Measurements from ENCODE around the gene PSMB10. TPM values are rescaled to one million over a fixed set of nuclear protein-coding genes. Genes with fewer than 3 reads are reported as not detected.

Gene PSMB10
- polyA plus RNA-seq, 2 donors = 39.5 to 54.8 TPM

DNA sequence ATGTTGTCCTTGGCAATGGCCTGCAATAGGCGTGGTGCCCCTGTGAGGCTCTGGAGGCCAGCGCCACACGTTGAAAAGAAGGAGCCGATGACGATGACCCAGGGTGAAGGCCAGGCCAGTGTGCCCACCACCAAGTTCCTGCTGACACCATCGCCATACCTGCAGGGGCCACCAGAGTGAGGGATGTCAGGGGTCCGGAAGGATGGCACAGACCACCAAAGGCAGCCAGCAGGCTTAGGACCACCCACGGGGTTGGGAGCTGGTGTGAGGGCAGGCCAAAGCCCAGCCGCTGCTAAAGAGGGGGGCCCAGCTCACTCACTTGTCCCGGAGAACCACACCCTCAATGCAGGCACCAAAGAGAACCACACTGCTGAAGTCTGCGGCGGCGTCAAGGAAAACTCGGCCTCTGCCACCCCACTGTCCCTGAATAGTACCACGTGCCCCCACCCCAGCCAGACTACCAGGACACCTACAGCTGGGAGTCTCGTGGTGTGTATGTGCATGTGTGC, 13.7 kb upstream of the PSMB10 start:
- no peak overlapping the region for H3K27ac ChIP-seq (ENCODE audit: low read depth in 2 of 2, low read length in 1 of 2)
- peaks cover 0 to 10% of the 10 kb centered on the region in 2 donors for H3K4me1 ChIP-seq (ENCODE audit: control insufficient read depth in 2 of 2, insufficient read depth in 2 of 2, low read length in 1 of 2)
- H3K9me3 ChIP-seq (ENCODE audit: control insufficient read depth in 2 of 2, insufficient read depth in 1 of 2, low read depth in 1 of 2, low read length in 1 of 2) = no peaks in the 10 kb centered on the region
- H3K27me3 ChIP-seq (ENCODE audit: control insufficient read depth in 1 of 2, insufficient read depth in 2 of 2, low read length in 2 of 2) = no peaks in the 10 kb centered on the region
- no peak overlapping the region for H3K4me3 ChIP-seq (ENCODE audit: low read depth in 1 of 2, low read length in 2 of 2)
- 86 to 90% methylated on average over 16 of the region's 16 CpGs for WGBS, 2 donors
- H3K36me3 ChIP-seq (ENCODE audit: control insufficient read depth in 2 of 2, insufficient read depth in 2 of 2, low read length in 1 of 2) = peaks cover 8 to 55% of the 10 kb centered on the region in 2 donors

DNA sequence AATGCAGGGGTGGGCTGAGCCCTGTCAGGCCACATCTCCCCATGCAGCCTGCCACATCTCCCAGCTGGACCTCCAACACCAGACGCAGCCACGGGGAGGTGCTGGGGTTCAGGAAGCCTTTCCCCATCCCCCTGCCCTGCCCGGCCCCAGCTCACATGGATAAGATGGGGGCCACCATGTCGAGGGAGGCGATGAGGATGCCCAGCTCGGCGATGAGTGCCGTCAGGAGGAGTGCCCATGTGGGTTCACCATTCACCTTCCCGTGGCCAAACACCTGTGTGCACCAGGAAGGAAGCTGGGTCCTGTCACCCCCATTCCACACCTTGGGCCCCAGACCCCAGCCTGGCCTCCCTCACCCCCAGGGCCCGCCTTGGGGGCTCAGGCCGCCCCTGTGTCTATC, 13.0 kb upstream of the PSMB10 start:
- Histone ChIP-seq H3K4me3 (ENCODE audit: low read depth in 1 of 2, low read length in 2 of 2) (no peak overlapping the region), H3K36me3 (ENCODE audit: control insufficient read depth in 2 of 2, insufficient read depth in 2 of 2, low read length in 1 of 2) (peaks cover 8 to 55% of the 10 kb centered on the region in 2 donors), H3K9me3 (ENCODE audit: control insufficient read depth in 2 of 2, insufficient read depth in 1 of 2, low read depth in 1 of 2, low read length in 1 of 2) (no peaks in the 10 kb centered on the region), H3K4me1 (ENCODE audit: control insufficient read depth in 2 of 2, insufficient read depth in 2 of 2, low read length in 1 of 2) (peaks cover 0 to 12% of the 10 kb centered on the region in 2 donors), H3K27ac (ENCODE audit: low read depth in 2 of 2, low read length in 1 of 2) (no peak overlapping the region), H3K27me3 (ENCODE audit: control insufficient read depth in 1 of 2, insufficient read depth in 2 of 2, low read length in 2 of 2) (no peaks in the 10 kb centered on the region)
- WGBS, 2 donors = 91% methylated on average over 11 of the region's 11 CpGs

DNA sequence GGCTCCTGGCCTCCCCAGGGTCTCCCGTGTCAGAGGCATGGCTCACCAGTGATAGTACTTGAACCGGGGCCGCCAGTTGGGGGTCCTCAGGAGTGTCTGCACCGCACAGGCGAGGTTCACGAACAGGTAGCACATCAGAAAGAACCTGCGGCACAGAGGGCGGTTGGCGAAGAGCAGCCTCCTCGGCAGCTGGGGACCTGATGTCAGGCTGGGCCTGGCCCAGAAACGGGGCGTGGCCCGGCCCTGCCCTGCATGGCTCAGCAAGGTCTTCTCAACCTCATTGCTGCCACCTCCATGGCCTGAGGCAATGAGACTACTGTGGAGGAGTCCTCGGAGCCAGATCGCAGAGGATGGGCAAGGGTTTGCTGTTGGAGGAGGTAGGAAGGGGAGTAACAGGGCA, 11.4 kb upstream of the PSMB10 start:
- 71 to 76% methylated on average over 15 of the region's 15 CpGs for WGBS, 2 donors
- Histone ChIP-seq H3K36me3 (ENCODE audit: control insufficient read depth in 2 of 2, insufficient read depth in 2 of 2, low read length in 1 of 2) (peaks cover 8 to 54% of the 10 kb centered on the region in 2 donors), H3K9me3 (ENCODE audit: control insufficient read depth in 2 of 2, insufficient read depth in 1 of 2, low read depth in 1 of 2, low read length in 1 of 2) (no peaks in the 10 kb centered on the region), H3K4me3 (ENCODE audit: low read depth in 1 of 2, low read length in 2 of 2) (no peak overlapping the region), H3K4me1 (ENCODE audit: control insufficient read depth in 2 of 2, insufficient read depth in 2 of 2, low read length in 1 of 2) (peaks cover 0 to 13% of the 10 kb centered on the region in 2 donors), H3K27me3 (ENCODE audit: control insufficient read depth in 1 of 2, insufficient read depth in 2 of 2, low read length in 2 of 2) (no peaks in the 10 kb centered on the region), H3K27ac (ENCODE audit: low read depth in 2 of 2, low read length in 1 of 2) (peak overlapping the region in 1 of 2 donors; percentile 10)

DNA sequence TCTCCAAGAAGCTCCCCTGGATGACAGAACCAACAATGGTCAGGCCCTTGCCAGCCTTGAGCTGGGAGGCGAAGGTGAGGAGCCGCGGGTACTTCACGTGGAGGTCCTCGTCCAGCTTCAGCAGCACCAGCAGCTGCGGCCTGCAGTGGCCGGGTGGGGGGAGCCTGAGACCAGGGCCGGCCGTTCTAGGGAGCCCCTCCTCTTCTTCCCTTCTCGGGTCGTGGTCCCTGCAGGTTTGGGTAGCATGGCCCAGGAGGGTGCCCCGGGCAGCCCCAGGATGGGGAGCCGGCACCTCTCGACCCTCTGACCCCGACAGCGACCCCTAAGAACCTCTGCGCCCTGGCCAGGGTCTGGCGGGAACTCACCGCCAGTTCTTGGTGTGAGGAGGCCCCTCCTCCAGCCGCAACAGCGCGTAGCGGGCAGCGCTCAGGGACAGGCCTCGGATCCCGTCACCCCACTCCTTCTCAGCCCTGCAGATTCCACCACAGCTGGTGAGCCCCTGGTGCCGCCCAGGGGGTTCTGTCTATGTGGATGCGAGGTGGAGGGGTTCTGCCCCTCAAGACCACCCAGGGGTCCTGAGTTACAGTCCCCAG, 10.4 kb upstream of the PSMB10 start:
- peaks cover 0 to 13% of the 10 kb centered on the region in 2 donors for H3K4me1 ChIP-seq (ENCODE audit: control insufficient read depth in 2 of 2, insufficient read depth in 2 of 2, low read length in 1 of 2)
- no peak overlapping the region for H3K27ac ChIP-seq (ENCODE audit: low read depth in 2 of 2, low read length in 1 of 2)
- H3K36me3 ChIP-seq (ENCODE audit: control insufficient read depth in 2 of 2, insufficient read depth in 2 of 2, low read length in 1 of 2) = peaks cover 8 to 52% of the 10 kb centered on the region in 2 donors
- H3K9me3 ChIP-seq (ENCODE audit: control insufficient read depth in 2 of 2, insufficient read depth in 1 of 2, low read depth in 1 of 2, low read length in 1 of 2) = no peaks in the 10 kb centered on the region
- H3K4me3 ChIP-seq (ENCODE audit: low read depth in 1 of 2, low read length in 2 of 2) = no peak overlapping the region
- no peaks in the 10 kb centered on the region for H3K27me3 ChIP-seq (ENCODE audit: control insufficient read depth in 1 of 2, insufficient read depth in 2 of 2, low read length in 2 of 2)
- WGBS, 2 donors = 92 to 93% methylated on average over 22 to 28 of the region's 28 CpGs

DNA sequence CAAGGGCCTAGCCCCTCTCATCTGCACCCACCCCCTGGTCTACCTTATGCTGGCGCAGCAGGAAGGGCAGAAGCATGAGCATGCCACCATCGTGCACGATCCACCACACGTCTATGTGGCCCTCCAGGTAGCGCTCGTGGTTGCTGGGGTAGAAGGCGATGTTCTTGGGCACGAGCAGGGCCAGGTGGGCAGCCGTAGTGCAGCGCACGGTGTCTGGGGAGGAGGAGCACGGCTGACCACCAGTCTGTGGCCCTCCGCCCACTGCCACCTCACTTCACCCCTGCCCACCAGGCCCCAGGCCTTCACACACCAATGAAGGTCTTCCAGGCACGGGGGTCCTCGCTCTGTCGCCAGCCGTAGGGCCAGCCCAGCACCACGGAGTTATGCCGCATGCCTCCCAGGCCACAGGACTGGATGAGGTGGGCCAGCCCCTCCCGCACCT, 9.5 kb upstream of the PSMB10 start:
- Histone ChIP-seq H3K27me3 (ENCODE audit: control insufficient read depth in 1 of 2, insufficient read depth in 2 of 2, low read length in 2 of 2) (no peaks in the 10 kb centered on the region), H3K36me3 (ENCODE audit: control insufficient read depth in 2 of 2, insufficient read depth in 2 of 2, low read length in 1 of 2) (peaks cover 8 to 46% of the 10 kb centered on the region in 2 donors), H3K4me1 (ENCODE audit: control insufficient read depth in 2 of 2, insufficient read depth in 2 of 2, low read length in 1 of 2) (peaks cover 0 to 10% of the 10 kb centered on the region in 2 donors), H3K9me3 (ENCODE audit: control insufficient read depth in 2 of 2, insufficient read depth in 1 of 2, low read depth in 1 of 2, low read length in 1 of 2) (no peaks in the 10 kb centered on the region), H3K27ac (ENCODE audit: low read depth in 2 of 2, low read length in 1 of 2) (no peak overlapping the region), H3K4me3 (ENCODE audit: low read depth in 1 of 2, low read length in 2 of 2) (no peak overlapping the region)
- WGBS, 2 donors = 91% methylated on average over 19 to 20 of the region's 20 CpGs

DNA sequence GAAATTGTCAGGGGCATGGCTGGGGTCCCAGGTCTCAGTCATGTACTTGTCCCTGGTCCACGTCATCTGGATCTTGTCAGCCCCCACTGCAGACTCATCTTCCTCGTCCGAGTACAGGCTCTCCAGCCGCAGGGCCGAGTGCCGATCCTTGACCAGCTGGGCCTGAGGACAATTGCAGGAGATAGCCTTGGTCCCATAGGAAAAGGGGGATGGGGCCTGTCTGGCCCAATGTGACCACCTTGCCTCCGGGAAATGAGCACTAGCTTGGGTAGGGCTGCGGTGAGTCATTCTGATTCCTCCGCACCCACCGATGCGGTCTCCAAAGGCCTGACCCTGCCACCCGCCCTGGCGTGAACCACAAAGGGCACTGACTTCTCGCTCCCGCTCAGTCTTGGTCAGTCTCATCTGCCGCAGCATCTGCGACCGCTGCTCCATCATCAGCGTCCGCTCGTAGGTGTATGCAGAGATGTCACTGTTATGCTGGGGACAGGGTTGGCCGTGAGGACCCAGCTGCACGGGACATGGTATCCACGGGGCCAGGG, 8.8 kb upstream of the PSMB10 start:
- no peak overlapping the region for H3K4me3 ChIP-seq (ENCODE audit: low read depth in 1 of 2, low read length in 2 of 2)
- 80 to 86% methylated on average over 24 of the region's 24 CpGs for WGBS, 2 donors
- H3K27ac ChIP-seq (ENCODE audit: low read depth in 2 of 2, low read length in 1 of 2) = no peak overlapping the region
- no peaks in the 10 kb centered on the region for H3K9me3 ChIP-seq (ENCODE audit: control insufficient read depth in 2 of 2, insufficient read depth in 1 of 2, low read depth in 1 of 2, low read length in 1 of 2)
- no peaks in the 10 kb centered on the region for H3K27me3 ChIP-seq (ENCODE audit: control insufficient read depth in 1 of 2, insufficient read depth in 2 of 2, low read length in 2 of 2)
- H3K36me3 ChIP-seq (ENCODE audit: control insufficient read depth in 2 of 2, insufficient read depth in 2 of 2, low read length in 1 of 2) = peaks cover 8 to 40% of the 10 kb centered on the region in 2 donors
- peaks cover 0 to 10% of the 10 kb centered on the region in 2 donors for H3K4me1 ChIP-seq (ENCODE audit: control insufficient read depth in 2 of 2, insufficient read depth in 2 of 2, low read length in 1 of 2)

DNA sequence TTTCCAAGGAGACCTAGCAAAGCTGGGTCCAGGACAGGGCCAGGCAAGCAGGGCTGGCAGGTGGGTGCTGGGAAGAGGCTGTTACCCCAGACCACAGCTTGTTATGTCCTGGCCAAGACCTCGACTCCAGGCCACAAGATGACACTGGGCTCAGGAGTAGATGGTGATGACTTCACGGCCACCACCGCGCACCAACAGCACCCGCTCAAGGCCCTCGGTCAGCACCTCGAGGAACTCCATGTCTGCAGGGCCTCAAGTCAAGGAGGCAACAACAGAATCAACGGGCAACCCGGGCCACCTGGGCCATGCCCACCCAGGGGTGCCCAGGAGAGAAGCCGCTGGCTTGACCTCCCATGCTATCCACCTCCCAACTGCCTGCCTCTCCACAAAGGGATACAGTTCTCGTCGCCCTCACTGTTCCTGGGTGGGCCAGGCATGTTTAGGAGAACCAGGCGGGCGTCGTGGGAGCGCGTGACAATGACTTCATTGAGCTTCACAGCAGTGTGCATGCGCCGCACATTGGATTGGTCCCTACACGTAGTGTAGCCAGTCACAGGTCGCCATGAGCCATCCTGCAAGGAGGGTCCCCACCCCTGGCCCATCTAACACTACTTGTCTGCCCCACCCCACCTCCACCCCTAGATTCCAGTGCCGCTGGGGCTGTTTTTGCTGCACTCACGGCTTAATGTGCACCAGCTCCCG, 8.2 kb upstream of the PSMB10 start:
- Histone ChIP-seq H3K27me3 (ENCODE audit: control insufficient read depth in 1 of 2, insufficient read depth in 2 of 2, low read length in 2 of 2) (no peaks in the 10 kb centered on the region), H3K4me1 (ENCODE audit: control insufficient read depth in 2 of 2, insufficient read depth in 2 of 2, low read length in 1 of 2) (peaks cover 0 to 10% of the 10 kb centered on the region in 2 donors), H3K36me3 (ENCODE audit: control insufficient read depth in 2 of 2, insufficient read depth in 2 of 2, low read length in 1 of 2) (peaks cover 8 to 36% of the 10 kb centered on the region in 2 donors), H3K27ac (ENCODE audit: low read depth in 2 of 2, low read length in 1 of 2) (peak overlapping the region; percentile 35 to 51), H3K9me3 (ENCODE audit: control insufficient read depth in 2 of 2, insufficient read depth in 1 of 2, low read depth in 1 of 2, low read length in 1 of 2) (no peaks in the 10 kb centered on the region), H3K4me3 (ENCODE audit: low read depth in 1 of 2, low read length in 2 of 2) (no peak overlapping the region)
- WGBS, 2 donors = 91 to 92% methylated on average over 24 of the region's 24 CpGs

DNA sequence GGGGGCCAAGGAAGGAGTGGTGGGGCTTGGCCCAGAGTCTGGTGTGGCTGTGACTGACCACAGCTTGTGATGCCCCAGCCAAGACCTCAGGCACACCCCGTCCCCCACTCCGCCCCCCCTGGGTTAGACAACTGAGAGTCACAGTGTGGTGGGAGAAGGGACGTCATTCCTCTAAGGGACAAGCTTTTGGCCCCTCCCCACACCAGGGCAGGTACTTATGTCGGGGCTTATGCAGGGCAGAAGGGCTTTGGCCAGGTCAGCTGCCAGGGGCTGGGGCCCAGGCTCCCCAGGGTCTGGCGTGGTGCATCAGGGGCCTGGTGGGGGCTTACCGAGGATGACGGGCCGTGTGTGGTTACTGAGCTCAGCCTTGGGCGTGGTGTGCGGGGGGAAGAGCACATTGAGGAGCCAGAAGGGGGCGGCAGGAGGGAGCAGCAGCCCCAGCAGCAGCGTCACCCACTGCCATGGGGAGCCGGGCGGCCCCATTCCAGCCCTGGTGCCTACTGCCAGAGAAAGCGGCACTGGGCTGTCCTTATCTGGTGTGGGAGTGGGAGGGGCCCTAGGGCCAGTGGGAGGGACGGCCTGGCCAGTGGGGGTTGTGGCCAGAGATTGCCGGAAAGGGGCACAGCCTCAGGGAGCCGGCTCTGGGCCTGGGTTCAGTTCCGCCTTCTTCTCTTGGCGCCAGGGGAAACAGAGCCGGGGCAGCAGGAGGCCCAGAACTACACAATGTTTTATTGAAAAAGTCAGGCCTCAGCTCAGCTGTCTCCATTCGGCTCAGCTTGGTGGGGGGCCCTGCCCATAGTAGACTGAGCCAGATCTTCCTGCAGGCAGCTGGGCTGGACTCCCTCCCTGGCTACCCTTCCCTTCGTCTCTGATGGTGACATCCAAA, 7.2 kb upstream of the PSMB10 start, which contains the start of gene LCAT:
Gene LCAT (minus strand): TSS at position 502 of the 886 bp plus-strand sequence. CDS start 19 bp downstream, at position 483.
- H3K36me3 ChIP-seq (ENCODE audit: control insufficient read depth in 2 of 2, insufficient read depth in 2 of 2, low read length in 1 of 2) = peaks cover 7 to 39% of the 10 kb centered on the region in 2 donors
- no peaks in the 10 kb centered on the region for H3K27me3 ChIP-seq (ENCODE audit: control insufficient read depth in 1 of 2, insufficient read depth in 2 of 2, low read length in 2 of 2)
- 59 to 64% methylated on average over 21 to 23 of the region's 23 CpGs for WGBS, 2 donors
- peaks cover 0 to 10% of the 10 kb centered on the region in 2 donors for H3K4me1 ChIP-seq (ENCODE audit: control insufficient read depth in 2 of 2, insufficient read depth in 2 of 2, low read length in 1 of 2)
- peak within 1 kb of the TSS; percentile 35 to 51 for H3K27ac ChIP-seq (ENCODE audit: low read depth in 2 of 2, low read length in 1 of 2)
- H3K4me3 ChIP-seq (ENCODE audit: low read depth in 1 of 2, low read length in 2 of 2) = no peak within 1 kb of the TSS
- no peaks in the 10 kb centered on the region for H3K9me3 ChIP-seq (ENCODE audit: control insufficient read depth in 2 of 2, insufficient read depth in 1 of 2, low read depth in 1 of 2, low read length in 1 of 2)

DNA sequence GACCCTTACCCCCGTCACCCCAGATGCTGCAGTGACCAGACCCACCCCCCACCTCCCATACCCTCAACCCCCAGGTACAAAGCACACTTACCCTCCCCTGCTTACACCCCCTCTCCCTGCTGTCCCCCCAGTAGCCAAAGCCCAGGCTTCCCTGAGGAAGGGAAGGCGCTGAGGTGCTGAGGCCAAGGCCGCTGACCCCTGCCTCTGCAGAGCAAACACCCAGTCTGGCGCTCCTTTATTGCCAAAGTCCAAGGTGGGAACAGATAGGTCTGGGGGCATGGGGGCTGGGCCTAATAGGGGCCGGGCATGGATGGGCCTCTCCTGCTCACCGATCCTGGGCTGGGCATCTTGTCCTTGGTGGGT, 6.6 kb upstream of the PSMB10 start:
- peaks cover 5 to 39% of the 10 kb centered on the region in 2 donors for H3K36me3 ChIP-seq (ENCODE audit: control insufficient read depth in 2 of 2, insufficient read depth in 2 of 2, low read length in 1 of 2)
- WGBS, 2 donors = 80 to 89% methylated on average over 6 of the region's 6 CpGs
- H3K27ac ChIP-seq (ENCODE audit: low read depth in 2 of 2, low read length in 1 of 2) = peak overlapping the region; percentile 35 to 43

More for the DNA sequence above, 6.6 kb upstream of the PSMB10 start:
- H3K4me1 ChIP-seq (ENCODE audit: control insufficient read depth in 2 of 2, insufficient read depth in 2 of 2, low read length in 1 of 2) = peaks cover 0 to 7% of the 10 kb centered on the region in 2 donors
- H3K9me3 ChIP-seq (ENCODE audit: control insufficient read depth in 2 of 2, insufficient read depth in 1 of 2, low read depth in 1 of 2, low read length in 1 of 2) = no peaks in the 10 kb centered on the region
- H3K4me3 ChIP-seq (ENCODE audit: low read depth in 1 of 2, low read length in 2 of 2) = no peak overlapping the region
- no peaks in the 10 kb centered on the region for H3K27me3 ChIP-seq (ENCODE audit: control insufficient read depth in 1 of 2, insufficient read depth in 2 of 2, low read length in 2 of 2)

Data from esophagus (tissue), 2 donors.